MV-4-11 (cell line): ENCODE data around the gene RHOBTB3.

Source experiments
- DNase-seq: peaks from one replicate; lab custom pipeline; 2025; lab: John Stamatoyannopoulos, UW

The RHOBTB3 gene

GRCh38 chr5:95763941-95764340 is 32.8 kb downstream of the RHOBTB3 start:
- no peak for DNase-seq

- DNase-seq, result no peak
Observed at GRCh38 chr5:95768731-95769130, 37.6 kb downstream of the RHOBTB3 start.

GRCh38 chr5:95770830-95771708 is 39.9 kb downstream of the RHOBTB3 start:
- no peak for DNase-seq

GRCh38 chr5:95771892-95772291 is 40.8 kb downstream of the RHOBTB3 start:
- DNase-seq, result no peak

- peak; percentile 46 for DNase-seq
Observed at GRCh38 chr5:95773335-95774059, 42.4 kb downstream of the RHOBTB3 start.

GRCh38 chr5:95777441-95777840 is 46.3 kb downstream of the RHOBTB3 start:
- no peak for DNase-seq

GRCh38 chr5:95778713-95779436 is 47.7 kb downstream of the RHOBTB3 start:
- peak; percentile 13 for DNase-seq

GRCh38 chr5:95779611-95780010 is 48.5 kb downstream of the RHOBTB3 start:
- peak; percentile 57 for DNase-seq

GRCh38 chr5:95780597-95780996 is 49.5 kb downstream of the RHOBTB3 start:
- peak; percentile 57 for DNase-seq

- DNase-seq, result peak; percentile 60
Observed at GRCh38 chr5:95781101-95781583, 50.0 kb downstream of the RHOBTB3 start.

- DNase-seq, result no peak
Observed at GRCh38 chr5:95782181-95782580, 51.0 kb downstream of the RHOBTB3 start.

- DNase-seq, result no peak
Observed at GRCh38 chr5:95783661-95784060, 52.5 kb downstream of the RHOBTB3 start.

GRCh38 chr5:95784514-95785302 is 53.6 kb downstream of the RHOBTB3 start:
- no peak for DNase-seq

GRCh38 chr5:95786821-95787418 is 55.8 kb downstream of the RHOBTB3 start:
- no peak for DNase-seq

- DNase-seq, result no peak
Observed at GRCh38 chr5:95788493-95788892, 57.4 kb downstream of the RHOBTB3 start.

GRCh38 chr5:95791751-95792150 is 60.6 kb downstream of the RHOBTB3 start:
- no peak for DNase-seq

GRCh38 chr5:95794070-95794516 is 63.0 kb downstream of the RHOBTB3 start:
- no peak for DNase-seq

- DNase-seq, result no peak
Observed at GRCh38 chr5:95797301-95797700, 66.2 kb downstream of the RHOBTB3 start.

GRCh38 chr5:95798048-95798447 is 66.9 kb downstream of the RHOBTB3 start:
- DNase-seq, result peak; percentile 2

GRCh38 chr5:95798545-95798944 is 67.4 kb downstream of the RHOBTB3 start:
- no peak for DNase-seq
